Measurements from ENCODE around the gene ADCY5. TPM values are rescaled to one million over a fixed set of nuclear protein-coding genes. Genes with fewer than 3 reads are reported as not detected.
A peak's percentile ranks its signal among the peaks of the same experiment; 100 is the strongest.

The ADCY5 gene
- total RNA-seq, 2 donors from 2014 or later, result 12.9 to 69.6 TPM

DNA sequence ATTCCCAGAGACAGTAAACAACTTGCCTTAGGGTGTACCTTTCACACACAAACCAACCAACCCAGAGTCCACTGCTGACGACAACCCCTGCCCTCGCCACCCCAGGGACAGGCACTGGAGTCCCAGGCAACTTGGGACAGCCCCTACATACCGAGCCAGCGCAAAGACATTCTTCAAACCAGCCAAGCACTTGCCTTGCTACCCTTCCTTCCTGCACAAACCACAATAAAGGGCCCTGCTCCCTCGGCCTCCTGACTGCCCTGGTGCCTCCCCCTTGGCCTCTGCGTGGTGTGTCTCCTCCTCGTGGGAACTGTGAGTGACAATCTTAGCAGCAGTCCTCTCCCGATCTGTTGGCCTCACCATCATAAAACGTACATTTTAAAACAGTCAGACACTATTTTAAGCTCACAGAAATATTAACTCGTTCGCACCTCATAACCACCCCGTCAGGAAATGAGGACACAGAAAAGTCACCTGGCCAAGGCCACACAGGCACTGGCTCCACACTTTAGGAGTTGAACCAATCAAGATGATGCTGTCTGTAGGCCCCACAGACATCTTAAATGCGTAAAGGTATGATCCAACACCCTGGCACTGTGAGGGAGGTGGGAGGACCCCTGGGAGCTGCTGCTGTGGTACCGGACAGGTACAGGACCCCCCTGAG lies 113.8 kb downstream of the ADCY5 start:
- H3K27ac ChIP-seq, result no peak overlapping the region
- H3K36me3 ChIP-seq, result no peaks in the 10 kb centered on the region
- H3K4me1 ChIP-seq (replicated peaks), result no peaks in the 10 kb centered on the region
- H3K4me3 ChIP-seq, result no peak overlapping the region
- intact Hi-C loops (cut with DNase I), result no loop called here
- DNase-seq (ENCODE audit: low spot score), result no peak
- WGBS, result 78% methylated on average over 14 of the region's 14 CpGs
- TF ChIP-seq, protein P1, sequence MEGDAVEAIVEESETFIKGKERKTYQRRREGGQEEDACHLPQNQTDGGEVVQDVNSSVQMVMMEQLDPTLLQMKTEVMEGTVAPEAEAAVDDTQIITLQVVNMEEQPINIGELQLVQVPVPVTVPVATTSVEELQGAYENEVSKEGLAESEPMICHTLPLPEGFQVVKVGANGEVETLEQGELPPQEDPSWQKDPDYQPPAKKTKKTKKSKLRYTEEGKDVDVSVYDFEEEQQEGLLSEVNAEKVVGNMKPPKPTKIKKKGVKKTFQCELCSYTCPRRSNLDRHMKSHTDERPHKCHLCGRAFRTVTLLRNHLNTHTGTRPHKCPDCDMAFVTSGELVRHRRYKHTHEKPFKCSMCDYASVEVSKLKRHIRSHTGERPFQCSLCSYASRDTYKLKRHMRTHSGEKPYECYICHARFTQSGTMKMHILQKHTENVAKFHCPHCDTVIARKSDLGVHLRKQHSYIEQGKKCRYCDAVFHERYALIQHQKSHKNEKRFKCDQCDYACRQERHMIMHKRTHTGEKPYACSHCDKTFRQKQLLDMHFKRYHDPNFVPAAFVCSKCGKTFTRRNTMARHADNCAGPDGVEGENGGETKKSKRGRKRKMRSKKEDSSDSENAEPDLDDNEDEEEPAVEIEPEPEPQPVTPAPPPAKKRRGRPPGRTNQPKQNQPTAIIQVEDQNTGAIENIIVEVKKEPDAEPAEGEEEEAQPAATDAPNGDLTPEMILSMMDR (IDR thresholded peaks at IDR 0.05), result no peak
- TF ChIP-seq POLR2A (IDR thresholded peaks at IDR 0.05) (no peak), POLR2AphosphoS5 (IDR thresholded peaks at IDR 0.05) (no peak)
- H3K27me3 ChIP-seq (replicated peaks; ENCODE audit: insufficient read depth), result no peaks in the 10 kb centered on the region
- no peaks in the 10 kb centered on the region for H3K9me3 ChIP-seq

DNA sequence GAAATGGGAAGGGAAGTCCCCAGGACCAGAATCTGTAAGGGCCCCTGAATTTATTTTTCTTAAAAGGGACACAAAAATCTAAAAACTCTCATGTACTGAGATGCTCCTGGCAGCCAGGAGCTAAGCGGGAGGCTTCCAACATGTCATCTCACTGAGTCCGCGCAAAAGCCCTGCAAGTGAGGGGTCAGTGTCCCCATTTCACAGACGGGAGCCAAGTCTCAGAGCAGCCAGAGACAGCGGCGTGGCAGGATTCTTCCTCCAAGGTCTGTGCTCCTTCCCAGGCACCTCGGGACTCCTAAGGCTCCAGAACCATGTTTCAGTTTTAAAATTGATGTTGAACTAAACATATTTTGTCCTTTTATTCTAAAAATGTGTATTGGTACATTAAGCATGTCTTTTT lies 114.8 kb downstream of the ADCY5 start:
- Histone ChIP-seq H3K27me3 (replicated peaks; ENCODE audit: insufficient read depth) (no peaks in the 10 kb centered on the region), H3K9me3 (no peaks in the 10 kb centered on the region), H3K4me1 (replicated peaks) (no peaks in the 10 kb centered on the region), H3K4me3 (no peak overlapping the region), H3K27ac (peak overlapping the region in 1 of 2 donors; percentile 19), H3K36me3 (no peaks in the 10 kb centered on the region)
- intact Hi-C loops (cut with DNase I), result loop anchor here (5.0 kb wide), 2 partner anchors 38 to 113 kb away; partner anchors contain the start of gene ADCY5
- WGBS, result 89% methylated on average over 7 of the region's 7 CpGs
- DNase-seq (ENCODE audit: low spot score), result no peak
- TF ChIP-seq POLR2A (IDR thresholded peaks at IDR 0.05), result no peak
- TF ChIP-seq, protein P1 (IDR thresholded peaks at IDR 0.05), result no peak
- TF ChIP-seq POLR2AphosphoS5 (IDR thresholded peaks at IDR 0.05), result no peak

DNA sequence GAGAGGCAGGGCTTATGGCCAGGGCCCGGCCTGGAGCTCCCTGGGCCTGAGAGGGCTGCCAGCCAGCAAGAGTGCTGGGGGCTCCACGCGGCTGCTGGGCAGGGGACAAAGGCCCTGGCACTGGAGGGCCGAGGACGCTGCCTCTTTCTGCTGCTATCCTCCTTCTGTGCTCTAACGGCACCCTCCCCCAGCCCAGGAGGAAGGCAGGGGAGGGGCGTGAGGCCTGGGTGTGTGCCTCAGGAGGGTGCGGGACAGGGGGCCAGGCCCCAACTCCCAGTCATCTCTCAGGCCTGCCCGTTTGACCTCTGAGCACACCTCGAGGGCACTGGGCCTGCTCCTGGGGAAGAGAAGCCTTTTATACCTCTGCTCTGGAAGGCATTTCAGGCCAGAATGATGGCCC lies 115.5 kb downstream of the ADCY5 start:
- WGBS, result 78% methylated on average over 10 of the region's 10 CpGs
- no peak for TF ChIP-seq POLR2A (IDR thresholded peaks at IDR 0.05)
- intact Hi-C loops (cut with DNase I), result loop anchor here (5.0 kb wide), 2 partner anchors 39 to 114 kb away; partner anchors contain the start of gene ADCY5
- H3K9me3 ChIP-seq, result no peaks in the 10 kb centered on the region
- H3K36me3 ChIP-seq, result no peaks in the 10 kb centered on the region
- H3K27me3 ChIP-seq (replicated peaks; ENCODE audit: insufficient read depth), result no peaks in the 10 kb centered on the region
- peak overlapping the region in 1 of 2 donors; percentile 19 for H3K27ac ChIP-seq
- no peaks in the 10 kb centered on the region for H3K4me1 ChIP-seq (replicated peaks)
- no peak for DNase-seq (ENCODE audit: low spot score)
- H3K4me3 ChIP-seq, result no peak overlapping the region

DNA sequence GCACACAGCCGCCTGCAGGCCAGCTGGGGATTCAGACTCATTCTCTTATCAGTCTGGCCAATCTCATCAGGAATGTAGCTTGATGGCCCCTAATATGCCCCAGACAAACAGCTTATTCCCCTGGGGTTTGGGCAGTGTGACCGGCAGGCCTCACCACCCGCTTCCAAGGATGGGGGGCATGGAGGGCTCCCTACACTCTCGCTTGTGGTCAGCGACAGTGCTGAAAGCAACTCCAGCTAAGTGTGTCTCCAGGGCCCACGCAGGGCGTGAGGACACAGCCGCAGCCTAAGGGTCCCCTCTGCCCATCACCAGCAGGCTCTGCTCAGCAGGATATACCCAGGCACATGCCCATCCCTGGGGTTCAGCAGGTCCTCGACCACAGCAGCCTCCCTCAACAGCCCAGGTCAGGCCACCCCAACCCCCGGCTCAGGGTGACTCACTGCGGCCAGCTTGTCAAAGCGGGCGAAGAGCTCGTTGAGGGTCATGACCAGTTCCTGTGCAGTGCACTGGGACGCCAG lies 116.7 kb downstream of the ADCY5 start:
- DNase-seq (ENCODE audit: low spot score), result no peak
- H3K4me1 ChIP-seq (replicated peaks), result no peaks in the 10 kb centered on the region
- TF ChIP-seq, protein P1 (IDR thresholded peaks at IDR 0.05), result no peak
- TF ChIP-seq POLR2A (IDR thresholded peaks at IDR 0.05) (no peak), POLR2AphosphoS5 (IDR thresholded peaks at IDR 0.05) (no peak)
- H3K4me3 ChIP-seq, result no peak overlapping the region
- WGBS, result 81% methylated on average over 15 of the region's 15 CpGs
- H3K27me3 ChIP-seq (replicated peaks; ENCODE audit: insufficient read depth), result no peaks in the 10 kb centered on the region
- H3K27ac ChIP-seq, result peak overlapping the region in 1 of 2 donors; percentile 69
- intact Hi-C loops (cut with DNase I), result loop anchor here (5.0 kb wide), 2 partner anchors 40 to 115 kb away; partner anchors contain the start of gene ADCY5
- H3K36me3 ChIP-seq, result no peaks in the 10 kb centered on the region
- H3K9me3 ChIP-seq, result no peaks in the 10 kb centered on the region

DNA sequence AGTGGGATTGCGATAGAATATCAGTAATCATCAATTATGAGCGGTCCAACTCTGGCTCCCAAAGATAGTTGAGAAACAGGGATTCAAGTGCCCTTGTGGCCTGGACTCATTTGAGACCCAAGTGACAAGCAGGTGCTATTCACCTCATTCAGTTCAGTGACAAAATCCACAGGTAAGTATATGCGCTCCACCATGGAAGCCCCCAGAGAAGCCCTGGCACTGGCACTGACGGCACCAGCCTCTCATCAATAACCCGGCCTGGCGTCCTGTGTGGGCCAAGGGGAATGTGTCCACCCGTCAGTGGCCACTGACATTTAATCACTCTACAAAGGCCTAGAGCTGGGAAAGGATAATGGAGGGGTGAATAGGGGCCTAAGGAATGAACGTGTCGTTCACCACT lies 117.2 kb downstream of the ADCY5 start:
- no peaks in the 10 kb centered on the region for H3K27me3 ChIP-seq (replicated peaks; ENCODE audit: insufficient read depth)
- H3K9me3 ChIP-seq, result no peaks in the 10 kb centered on the region
- no peaks in the 10 kb centered on the region for H3K4me1 ChIP-seq (replicated peaks)
- WGBS, result 78% methylated on average over 9 of the region's 9 CpGs
- intact Hi-C loops (cut with DNase I), result loop anchor here (5.0 kb wide), 2 partner anchors 41 to 116 kb away; partner anchors contain the start of gene ADCY5
- H3K36me3 ChIP-seq, result no peaks in the 10 kb centered on the region
- no peak for DNase-seq (ENCODE audit: low spot score)
- H3K27ac ChIP-seq, result peak overlapping the region; percentile 58 to 69
- H3K4me3 ChIP-seq, result no peak overlapping the region
- TF ChIP-seq POLR2AphosphoS5 (IDR thresholded peaks at IDR 0.05) (no peak), POLR2A (IDR thresholded peaks at IDR 0.05) (no peak)
- TF ChIP-seq, protein P1 (IDR thresholded peaks at IDR 0.05), result no peak

Measured in prostate gland (tissue), 2 donors.